ENCODE results near the gene HHIP.

HHIP gene

DNA sequence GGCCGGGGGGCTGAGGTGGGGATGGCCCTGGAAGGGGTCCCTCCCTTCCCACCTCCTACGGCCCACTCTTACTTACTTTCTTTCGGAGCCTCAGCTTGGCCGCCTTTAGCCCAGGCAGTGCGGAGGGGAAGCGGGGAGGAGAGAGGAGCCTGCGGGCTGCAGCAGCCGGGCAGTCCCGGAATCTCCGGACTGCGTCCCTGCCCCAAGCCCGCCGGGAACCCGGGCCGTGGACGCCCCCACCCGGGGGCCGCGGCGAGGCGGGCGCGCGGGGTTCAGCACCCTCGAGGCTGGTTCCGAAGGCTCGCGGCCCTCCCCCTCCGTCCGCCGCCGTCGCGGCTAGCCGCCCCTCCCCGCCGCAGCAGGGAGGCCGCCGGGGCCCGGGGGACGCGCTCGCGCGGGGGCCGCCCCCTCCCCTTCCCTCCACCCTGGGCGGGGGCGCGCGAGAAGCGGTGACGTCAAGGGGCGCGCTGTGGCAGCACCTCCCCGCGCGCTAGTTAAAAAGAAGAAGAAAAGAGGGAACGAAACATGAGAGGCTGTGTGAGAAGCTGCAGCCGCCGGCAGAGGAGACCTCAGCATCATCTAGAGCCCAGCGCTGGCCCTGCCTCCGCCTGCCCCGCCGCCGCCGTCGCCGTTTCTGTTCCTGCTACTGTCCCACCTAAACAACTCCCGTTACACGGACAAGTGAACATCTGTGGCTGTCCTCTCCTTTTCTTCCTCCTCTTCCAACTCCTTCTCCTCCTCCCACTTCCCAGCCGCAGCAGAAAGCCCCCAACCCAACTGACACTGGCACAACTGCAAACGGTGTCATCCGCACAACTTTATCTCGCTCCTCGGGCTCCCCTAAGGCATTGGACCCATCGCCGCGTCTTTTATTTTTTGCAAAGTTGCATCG lies at the start of gene HHIP:
Gene HHIP, plus strand, starts transcription at position 526 of the 892 bp plus-strand sequence. CDS start 520 bp downstream, outside the sequence.
- DNase-seq = no peak

- DNase-seq = no peak
Measured at GRCh38 chr4:144597171-144597570, 48.8 kb upstream of the HHIP start.

- DNase-seq = no peak
Measured at GRCh38 chr4:144599621-144600020, 46.3 kb upstream of the HHIP start.

GRCh38 chr4:144611850-144612249 lies 34.1 kb upstream of the HHIP start:
- no peak for DNase-seq

DNA sequence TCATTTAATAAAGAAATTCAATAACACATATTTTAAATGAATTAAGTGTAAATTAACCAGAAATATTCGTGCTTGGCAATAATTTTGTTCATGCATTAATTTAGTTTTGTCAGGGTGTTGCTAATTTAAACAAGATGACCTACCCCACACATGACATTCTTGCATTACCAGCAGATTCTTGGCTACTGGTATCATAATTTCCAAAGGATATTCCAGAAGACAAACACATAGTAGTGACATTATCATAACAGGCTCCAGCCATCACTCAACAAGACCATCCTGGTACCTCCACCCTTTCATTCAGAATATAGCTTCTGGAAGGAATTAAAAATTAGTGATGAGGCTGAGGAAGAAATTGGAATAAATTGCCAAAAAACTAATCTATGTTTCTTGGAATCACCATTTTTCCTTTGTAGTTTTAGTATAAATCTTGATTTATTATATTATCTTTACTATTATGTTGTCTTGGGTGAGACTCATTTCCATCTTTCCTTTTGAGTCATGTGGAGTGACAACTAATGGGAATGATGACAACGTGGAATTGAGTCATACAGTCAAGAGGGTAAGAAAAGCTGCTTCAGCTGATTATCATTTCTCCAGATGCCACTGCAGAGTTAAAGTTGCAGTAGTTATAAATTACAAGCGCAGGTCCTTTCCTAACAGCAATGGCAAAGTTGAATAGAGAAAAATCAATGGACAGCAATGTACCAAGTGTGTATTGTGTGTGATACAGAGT lies 30.9 kb upstream of the HHIP start:
- no peak for DNase-seq

GRCh38 chr4:144621681-144622080 lies 24.3 kb upstream of the HHIP start:
- no peak for DNase-seq

- DNase-seq = no peak
Measured at GRCh38 chr4:144627663-144628076, 18.3 kb upstream of the HHIP start.

- no peak for DNase-seq
Measured at GRCh38 chr4:144633215-144633614, 12.7 kb upstream of the HHIP start.

DNA sequence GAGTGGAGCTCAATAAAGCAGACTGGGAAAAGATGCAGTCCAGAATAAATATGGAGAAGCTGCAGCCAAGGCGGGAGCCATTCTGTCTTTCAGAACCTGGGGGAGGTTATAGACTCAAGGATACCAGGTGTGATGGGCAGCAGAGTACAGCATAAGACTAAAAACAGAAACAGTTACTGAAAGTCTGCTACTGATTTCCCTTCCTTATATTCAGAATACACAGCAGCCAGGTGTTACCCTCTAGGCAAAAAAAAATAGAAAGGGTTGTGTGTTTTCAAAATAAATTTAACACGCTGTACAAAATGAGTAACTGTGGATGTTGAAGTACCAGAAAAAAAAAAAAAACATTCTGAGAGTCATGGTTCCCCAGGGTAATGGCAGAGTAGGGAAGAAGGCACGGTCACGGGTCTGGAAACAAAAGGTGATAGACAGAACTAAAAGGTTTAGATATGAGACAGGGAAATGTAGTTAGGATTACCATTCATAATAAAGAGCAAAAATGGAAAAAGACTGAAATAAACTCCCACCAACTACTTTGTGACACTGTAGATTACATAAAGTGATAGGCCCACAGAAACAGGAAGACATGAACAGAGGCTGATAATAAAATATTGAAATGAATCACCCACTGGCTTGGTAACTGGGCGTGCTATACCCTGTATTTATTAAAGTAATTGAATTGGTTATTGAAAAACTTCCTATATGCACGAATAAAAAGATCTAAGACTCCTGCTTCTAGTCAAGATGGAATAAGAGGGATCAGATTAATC lies 10.8 kb upstream of the HHIP start:
- no peak for DNase-seq

- no peak for DNase-seq
Measured at GRCh38 chr4:144644368-144645101, 1.4 kb upstream of the HHIP start.

DNA sequence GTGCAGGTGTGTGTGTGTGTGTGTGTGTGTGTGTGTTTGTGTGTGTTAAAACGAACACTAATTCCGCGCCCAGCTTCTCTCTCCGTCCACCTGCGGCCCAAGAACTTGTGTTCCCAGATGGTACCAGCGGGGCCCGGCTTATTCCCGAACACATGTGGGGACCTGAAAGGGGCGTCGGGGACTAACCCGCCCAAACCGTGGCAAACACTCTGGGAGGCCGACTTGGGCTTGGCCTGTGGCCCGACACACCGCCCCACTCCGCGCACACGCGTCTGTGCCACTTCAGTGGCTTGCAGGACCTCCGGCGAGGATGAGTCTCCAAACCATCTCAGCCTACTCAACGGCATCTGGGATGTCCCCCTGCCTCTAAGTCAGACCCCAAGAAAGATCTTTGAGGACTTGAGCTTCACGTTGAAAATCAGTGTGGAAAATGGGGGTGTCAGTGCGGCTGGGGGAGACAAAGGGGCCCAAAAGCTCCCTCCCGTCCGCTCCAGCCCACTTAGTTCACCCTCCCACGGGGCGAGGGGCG lies 790 bp upstream of the HHIP start:
- DNase-seq = no peak

- no peak for DNase-seq
Measured at GRCh38 chr4:144646523-144647094, 653 bp downstream of the HHIP start.

GRCh38 chr4:144647095-144647561 lies 1.2 kb downstream of the HHIP start:
- no peak for DNase-seq

GRCh38 chr4:144647590-144647989 lies 1.6 kb downstream of the HHIP start:
- DNase-seq = no peak

- no peak for DNase-seq
Measured at GRCh38 chr4:144648042-144648441, 2.1 kb downstream of the HHIP start.

DNA sequence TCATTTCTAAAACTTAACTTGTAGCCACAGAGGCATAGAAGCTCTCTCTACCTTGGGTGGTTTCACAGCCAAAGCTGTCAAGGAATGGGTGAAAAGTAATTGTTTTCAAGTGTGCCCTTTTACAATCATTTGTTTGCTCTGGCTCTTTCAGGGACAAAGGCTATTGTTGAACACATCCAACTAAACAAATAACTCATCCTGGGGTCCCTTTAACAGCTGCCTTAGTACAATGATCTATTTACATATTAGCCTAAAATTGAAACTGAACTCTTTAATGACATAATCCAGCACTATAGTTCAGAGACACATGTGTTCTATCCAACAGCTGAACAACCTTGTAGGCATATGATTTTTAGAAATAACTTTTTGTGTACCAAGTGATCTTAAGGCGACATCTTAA lies 3.7 kb downstream of the HHIP start:
- DNase-seq = peak; percentile 26

GRCh38 chr4:144650311-144651005 lies 4.5 kb downstream of the HHIP start:
- no peak for DNase-seq

GRCh38 chr4:144653781-144654545 lies 8.0 kb downstream of the HHIP start:
- no peak for DNase-seq

GRCh38 chr4:144655491-144655890 lies 9.5 kb downstream of the HHIP start:
- no peak for DNase-seq

GRCh38 chr4:144656850-144657249 lies 10.9 kb downstream of the HHIP start:
- no peak for DNase-seq

Measured in NCI-H2081 treated with DMSO at 0.1 percent for 48 hours (cell line).